ENCODE measurements around the gene LMO4. TPM values are rescaled to one million over a fixed set of nuclear protein-coding genes. Genes with fewer than 3 reads are reported as not detected.

Gene LMO4
- total RNA-seq, 1 experiment from 2014 or later = 88.9 TPM

DNA sequence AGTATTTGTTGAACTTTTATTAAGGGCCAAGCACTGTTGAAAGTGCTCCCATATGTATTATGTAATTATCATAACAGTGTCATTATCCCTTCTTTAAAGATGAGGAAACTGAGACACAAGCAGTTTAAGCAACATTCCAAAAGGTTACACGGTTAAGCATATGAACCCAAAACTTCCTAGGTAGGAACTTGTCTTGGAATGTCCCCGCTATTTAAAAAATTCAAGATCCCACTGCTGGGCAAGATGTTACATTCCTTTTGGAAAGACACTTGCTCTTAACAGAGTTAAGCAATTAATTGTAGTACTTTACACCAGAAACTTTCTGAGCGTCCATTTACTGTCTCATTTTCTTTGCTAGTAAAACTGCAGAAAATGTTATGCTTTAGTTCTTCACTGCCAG, 15.6 kb downstream of the LMO4 start:
- Mint-ChIP-seq H3K9me3 (no peaks in the 10 kb centered on the region), H3K4me3 (no peak overlapping the region), H3K27me3 (ENCODE audit: low read depth) (no peaks in the 10 kb centered on the region), H3K27ac (peak overlapping the region; percentile 63; the same call in 1 of the 2 replicates), H3K36me3 (peaks cover 62% of the 10 kb centered on the region), H3K4me1 (peaks cover 58% of the 10 kb centered on the region)
- DNase-seq (ENCODE audit: low spot score) (no peak), ATAC-seq (no peak)
- no peak for TF ChIP-seq GABPB1 (CRISPR knock-in tag; IDR thresholded peaks at IDR 0.05)
- no peak for TF ChIP-seq SMAD4 (CRISPR knock-in tag; IDR thresholded peaks at IDR 0.05)
- TF ChIP-seq, protein P1, sequence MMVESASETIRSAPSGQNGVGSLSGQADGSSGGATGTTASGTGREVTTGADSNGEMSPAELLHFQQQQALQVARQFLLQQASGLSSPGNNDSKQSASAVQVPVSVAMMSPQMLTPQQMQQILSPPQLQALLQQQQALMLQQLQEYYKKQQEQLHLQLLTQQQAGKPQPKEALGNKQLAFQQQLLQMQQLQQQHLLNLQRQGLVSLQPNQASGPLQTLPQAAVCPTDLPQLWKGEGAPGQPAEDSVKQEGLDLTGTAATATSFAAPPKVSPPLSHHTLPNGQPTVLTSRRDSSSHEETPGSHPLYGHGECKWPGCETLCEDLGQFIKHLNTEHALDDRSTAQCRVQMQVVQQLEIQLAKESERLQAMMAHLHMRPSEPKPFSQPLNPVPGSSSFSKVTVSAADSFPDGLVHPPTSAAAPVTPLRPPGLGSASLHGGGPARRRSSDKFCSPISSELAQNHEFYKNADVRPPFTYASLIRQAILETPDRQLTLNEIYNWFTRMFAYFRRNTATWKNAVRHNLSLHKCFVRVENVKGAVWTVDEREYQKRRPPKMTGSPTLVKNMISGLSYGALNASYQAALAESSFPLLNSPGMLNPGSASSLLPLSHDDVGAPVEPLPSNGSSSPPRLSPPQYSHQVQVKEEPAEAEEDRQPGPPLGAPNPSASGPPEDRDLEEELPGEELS (CRISPR knock-in tag; IDR thresholded peaks at IDR 0.05) = no peak
- no peak for TF ChIP-seq GTF2I (CRISPR knock-in tag; conservative IDR thresholded peaks at IDR 0.05)
- no peak for TF ChIP-seq ZNF317 (CRISPR knock-in tag; IDR thresholded peaks at IDR 0.05; ENCODE audit: borderline replicate concordance, low read depth)
- no peak for TF ChIP-seq TCF7 (CRISPR knock-in tag; IDR thresholded peaks at IDR 0.05; ENCODE audit: low read depth)
- TF ChIP-seq, protein P2, sequence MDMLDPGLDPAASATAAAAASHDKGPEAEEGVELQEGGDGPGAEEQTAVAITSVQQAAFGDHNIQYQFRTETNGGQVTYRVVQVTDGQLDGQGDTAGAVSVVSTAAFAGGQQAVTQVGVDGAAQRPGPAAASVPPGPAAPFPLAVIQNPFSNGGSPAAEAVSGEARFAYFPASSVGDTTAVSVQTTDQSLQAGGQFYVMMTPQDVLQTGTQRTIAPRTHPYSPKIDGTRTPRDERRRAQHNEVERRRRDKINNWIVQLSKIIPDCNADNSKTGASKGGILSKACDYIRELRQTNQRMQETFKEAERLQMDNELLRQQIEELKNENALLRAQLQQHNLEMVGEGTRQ (CRISPR knock-in tag; IDR thresholded peaks at IDR 0.05) = no peak
- ChIA-PET CTCF (interaction anchor here (1.0 to 3.8 kb wide), 2 partner anchors 10 to 14 kb away, joined by 4 to 21 read pairs; no protein-coding TSS in a partner anchor), POLR2A (interaction anchor here (1.8 to 3.8 kb wide), 2 partner anchors 12 to 15 kb away, joined by 5 to 20 read pairs; partner anchors contain the start of gene LMO4)

DNA sequence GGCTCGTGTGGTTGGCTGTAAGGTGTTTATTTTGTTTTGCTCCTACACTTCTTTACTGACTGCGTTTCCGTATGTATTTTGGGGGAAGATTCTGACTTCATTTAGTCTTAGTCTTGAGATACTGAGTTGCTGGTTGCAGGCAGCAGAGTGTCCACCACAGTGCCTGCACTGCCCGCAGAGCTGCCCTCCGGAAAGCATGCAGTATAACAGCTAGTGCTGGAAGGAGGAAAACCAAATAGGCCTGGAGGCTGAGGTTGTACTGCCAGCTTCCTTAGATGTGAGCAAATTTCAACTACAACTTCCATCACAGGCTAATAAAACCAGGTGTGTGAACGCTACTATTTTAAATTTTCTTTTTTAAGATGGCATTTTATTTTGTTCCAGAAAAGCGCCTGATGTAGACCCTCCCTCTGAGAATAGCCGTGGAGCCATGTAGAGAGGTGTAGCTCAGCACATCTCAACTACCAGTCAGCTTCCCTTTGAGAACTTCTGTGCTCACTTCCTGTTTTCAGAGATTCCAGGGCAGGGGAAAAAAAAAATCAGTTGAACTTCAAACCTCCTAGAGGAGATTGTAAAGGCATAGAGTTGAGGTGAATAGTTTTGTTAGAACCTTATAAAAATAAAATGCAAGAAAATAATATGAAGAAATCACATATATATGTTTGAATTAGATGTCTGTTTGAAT, 17.6 kb downstream of the LMO4 start:
- CTCF ChIA-PET = interaction anchor here (1.1 to 3.8 kb wide), 5 partner anchors 12 to 105 kb away, joined by 3 to 21 read pairs (median 3); no protein-coding TSS in a partner anchor
- DNase-seq (ENCODE audit: low spot score) (no peak), ATAC-seq (peak; percentile 54)
- H3K27me3 Mint-ChIP-seq (ENCODE audit: low read depth) = no peaks in the 10 kb centered on the region
- peaks cover 59% of the 10 kb centered on the region for H3K4me1 Mint-ChIP-seq
- H3K4me3 Mint-ChIP-seq = no peak overlapping the region
- peaks cover 42% of the 10 kb centered on the region for H3K36me3 Mint-ChIP-seq
- H3K27ac Mint-ChIP-seq = peak overlapping the region; percentile 79
- no peaks in the 10 kb centered on the region for H3K9me3 Mint-ChIP-seq
- POLR2A ChIA-PET = interaction anchor here (0.7 to 3.8 kb wide), 4 partner anchors 10 to 17 kb away, joined by 3 to 20 read pairs (median 5); partner anchors contain the start of gene LMO4
- TF ChIP-seq TEAD4 (CRISPR knock-in tag; IDR thresholded peaks at IDR 0.05) (no peak), JAZF1 (CRISPR knock-in tag; IDR thresholded peaks at IDR 0.05) (no peak), RELA (CRISPR knock-in tag; IDR thresholded peaks at IDR 0.05; ENCODE audit: borderline replicate concordance) (no peak), NR1H2 (CRISPR knock-in tag; IDR thresholded peaks at IDR 0.05) (no peak), NR3C1 (CRISPR knock-in tag; conservative IDR thresholded peaks at IDR 0.05; ENCODE audit: low read depth) (no peak), ZNF232 (CRISPR knock-in tag; IDR thresholded peaks at IDR 0.05) (no peak), EMX1 (CRISPR knock-in tag; IDR thresholded peaks at IDR 0.05) (no peak), NFATC4 (CRISPR knock-in tag; IDR thresholded peaks at IDR 0.05) (no peak), IRF2 (CRISPR knock-in tag; IDR thresholded peaks at IDR 0.05; ENCODE audit: borderline replicate concordance, low read depth) (no peak)
- TF ChIP-seq, protein P3, sequence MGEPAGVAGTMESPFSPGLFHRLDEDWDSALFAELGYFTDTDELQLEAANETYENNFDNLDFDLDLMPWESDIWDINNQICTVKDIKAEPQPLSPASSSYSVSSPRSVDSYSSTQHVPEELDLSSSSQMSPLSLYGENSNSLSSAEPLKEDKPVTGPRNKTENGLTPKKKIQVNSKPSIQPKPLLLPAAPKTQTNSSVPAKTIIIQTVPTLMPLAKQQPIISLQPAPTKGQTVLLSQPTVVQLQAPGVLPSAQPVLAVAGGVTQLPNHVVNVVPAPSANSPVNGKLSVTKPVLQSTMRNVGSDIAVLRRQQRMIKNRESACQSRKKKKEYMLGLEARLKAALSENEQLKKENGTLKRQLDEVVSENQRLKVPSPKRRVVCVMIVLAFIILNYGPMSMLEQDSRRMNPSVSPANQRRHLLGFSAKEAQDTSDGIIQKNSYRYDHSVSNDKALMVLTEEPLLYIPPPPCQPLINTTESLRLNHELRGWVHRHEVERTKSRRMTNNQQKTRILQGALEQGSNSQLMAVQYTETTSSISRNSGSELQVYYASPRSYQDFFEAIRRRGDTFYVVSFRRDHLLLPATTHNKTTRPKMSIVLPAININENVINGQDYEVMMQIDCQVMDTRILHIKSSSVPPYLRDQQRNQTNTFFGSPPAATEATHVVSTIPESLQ (CRISPR knock-in tag; IDR thresholded peaks at IDR 0.05) = no peak
- TF ChIP-seq, protein P4, sequence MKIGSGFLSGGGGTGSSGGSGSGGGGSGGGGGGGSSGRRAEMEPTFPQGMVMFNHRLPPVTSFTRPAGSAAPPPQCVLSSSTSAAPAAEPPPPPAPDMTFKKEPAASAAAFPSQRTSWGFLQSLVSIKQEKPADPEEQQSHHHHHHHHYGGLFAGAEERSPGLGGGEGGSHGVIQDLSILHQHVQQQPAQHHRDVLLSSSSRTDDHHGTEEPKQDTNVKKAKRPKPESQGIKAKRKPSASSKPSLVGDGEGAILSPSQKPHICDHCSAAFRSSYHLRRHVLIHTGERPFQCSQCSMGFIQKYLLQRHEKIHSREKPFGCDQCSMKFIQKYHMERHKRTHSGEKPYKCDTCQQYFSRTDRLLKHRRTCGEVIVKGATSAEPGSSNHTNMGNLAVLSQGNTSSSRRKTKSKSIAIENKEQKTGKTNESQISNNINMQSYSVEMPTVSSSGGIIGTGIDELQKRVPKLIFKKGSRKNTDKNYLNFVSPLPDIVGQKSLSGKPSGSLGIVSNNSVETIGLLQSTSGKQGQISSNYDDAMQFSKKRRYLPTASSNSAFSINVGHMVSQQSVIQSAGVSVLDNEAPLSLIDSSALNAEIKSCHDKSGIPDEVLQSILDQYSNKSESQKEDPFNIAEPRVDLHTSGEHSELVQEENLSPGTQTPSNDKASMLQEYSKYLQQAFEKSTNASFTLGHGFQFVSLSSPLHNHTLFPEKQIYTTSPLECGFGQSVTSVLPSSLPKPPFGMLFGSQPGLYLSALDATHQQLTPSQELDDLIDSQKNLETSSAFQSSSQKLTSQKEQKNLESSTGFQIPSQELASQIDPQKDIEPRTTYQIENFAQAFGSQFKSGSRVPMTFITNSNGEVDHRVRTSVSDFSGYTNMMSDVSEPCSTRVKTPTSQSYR (CRISPR knock-in tag; IDR thresholded peaks at IDR 0.05) = no peak
- TF ChIP-seq, protein P5, sequence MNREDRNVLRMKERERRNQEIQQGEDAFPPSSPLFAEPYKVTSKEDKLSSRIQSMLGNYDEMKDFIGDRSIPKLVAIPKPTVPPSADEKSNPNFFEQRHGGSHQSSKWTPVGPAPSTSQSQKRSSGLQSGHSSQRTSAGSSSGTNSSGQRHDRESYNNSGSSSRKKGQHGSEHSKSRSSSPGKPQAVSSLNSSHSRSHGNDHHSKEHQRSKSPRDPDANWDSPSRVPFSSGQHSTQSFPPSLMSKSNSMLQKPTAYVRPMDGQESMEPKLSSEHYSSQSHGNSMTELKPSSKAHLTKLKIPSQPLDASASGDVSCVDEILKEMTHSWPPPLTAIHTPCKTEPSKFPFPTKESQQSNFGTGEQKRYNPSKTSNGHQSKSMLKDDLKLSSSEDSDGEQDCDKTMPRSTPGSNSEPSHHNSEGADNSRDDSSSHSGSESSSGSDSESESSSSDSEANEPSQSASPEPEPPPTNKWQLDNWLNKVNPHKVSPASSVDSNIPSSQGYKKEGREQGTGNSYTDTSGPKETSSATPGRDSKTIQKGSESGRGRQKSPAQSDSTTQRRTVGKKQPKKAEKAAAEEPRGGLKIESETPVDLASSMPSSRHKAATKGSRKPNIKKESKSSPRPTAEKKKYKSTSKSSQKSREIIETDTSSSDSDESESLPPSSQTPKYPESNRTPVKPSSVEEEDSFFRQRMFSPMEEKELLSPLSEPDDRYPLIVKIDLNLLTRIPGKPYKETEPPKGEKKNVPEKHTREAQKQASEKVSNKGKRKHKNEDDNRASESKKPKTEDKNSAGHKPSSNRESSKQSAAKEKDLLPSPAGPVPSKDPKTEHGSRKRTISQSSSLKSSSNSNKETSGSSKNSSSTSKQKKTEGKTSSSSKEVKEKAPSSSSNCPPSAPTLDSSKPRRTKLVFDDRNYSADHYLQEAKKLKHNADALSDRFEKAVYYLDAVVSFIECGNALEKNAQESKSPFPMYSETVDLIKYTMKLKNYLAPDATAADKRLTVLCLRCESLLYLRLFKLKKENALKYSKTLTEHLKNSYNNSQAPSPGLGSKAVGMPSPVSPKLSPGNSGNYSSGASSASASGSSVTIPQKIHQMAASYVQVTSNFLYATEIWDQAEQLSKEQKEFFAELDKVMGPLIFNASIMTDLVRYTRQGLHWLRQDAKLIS (CRISPR knock-in tag; IDR thresholded peaks at IDR 0.05; ENCODE audit: borderline replicate concordance) = no peak

Data from WTC11 (cell line).